ENCODE data around the gene SLC45A1. TPM values are rescaled to one million over a fixed set of nuclear protein-coding genes. Genes with fewer than 3 reads are reported as not detected.
A peak's percentile ranks its signal among the peaks of the same experiment; 100 is the strongest.

Gene SLC45A1
- total RNA-seq, 2 experiments from 2014 or later, result 0.88 to 0.98 TPM

DNA sequence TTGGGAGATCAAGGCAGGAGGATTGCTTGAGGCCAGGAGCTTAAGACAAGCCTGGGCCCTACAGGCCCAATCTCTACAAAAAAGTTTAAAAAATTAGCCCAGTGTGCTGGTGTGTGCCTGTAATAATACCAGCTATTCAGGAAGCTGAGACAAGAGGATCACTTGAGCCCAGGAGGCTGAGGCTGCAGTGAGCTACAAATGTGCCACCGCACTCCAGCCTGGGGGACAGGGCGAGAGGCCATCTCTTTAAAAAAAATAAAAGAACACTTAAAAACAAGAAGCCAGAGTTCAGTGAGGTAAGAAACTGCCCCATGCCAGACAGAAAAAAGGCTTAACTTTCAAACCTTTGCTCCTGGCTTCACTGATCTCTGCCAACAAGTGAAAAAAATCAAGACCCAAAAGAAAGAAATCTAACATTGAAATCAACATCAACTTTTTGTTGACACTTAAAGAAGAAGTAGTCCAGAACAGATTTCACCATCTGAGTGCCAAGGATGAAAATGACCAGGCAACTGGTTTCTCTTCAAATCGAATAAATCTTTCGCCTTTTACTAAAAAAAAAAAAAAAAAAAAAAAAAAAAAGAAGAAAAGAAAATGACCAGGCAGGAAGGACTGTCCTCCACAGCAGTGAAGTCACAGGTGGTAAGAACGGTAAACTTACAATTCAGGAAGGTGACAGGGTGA lies 51.2 kb downstream of the SLC45A1 start:
- DNase-seq (no peak), ATAC-seq (ENCODE audit: poor library complexity) (no peak)
- Histone ChIP-seq H3K4me3 (ENCODE audit: low read length) (no peak overlapping the region), H3K4me1 (ENCODE audit: insufficient read depth, low read length) (peaks cover 38% of the 10 kb centered on the region), H3K27ac (ENCODE audit: low read depth in 1 of 2, low read length in 2 of 2) (no peak overlapping the region), H3K27me3 (ENCODE audit: control insufficient read depth in 1 of 2, insufficient read depth in 2 of 2, low read length in 2 of 2) (no peaks in the 10 kb centered on the region), H3K9me3 (ENCODE audit: control insufficient read depth in 1 of 2, insufficient read depth in 1 of 2, low read length in 2 of 2) (no peaks in the 10 kb centered on the region), H3K36me3 (ENCODE audit: insufficient read depth, low read length) (peaks cover 72% of the 10 kb centered on the region)
- Mint-ChIP-seq H3K9me3 (no peaks in the 10 kb centered on the region), H3K27me3 (no peaks in the 10 kb centered on the region), H3K27ac (peak overlapping the region; percentile 24), H3K4me1 (ENCODE audit: low read depth) (peaks cover 60% of the 10 kb centered on the region), H3K36me3 (ENCODE audit: low read depth) (peaks cover 76% of the 10 kb centered on the region), H3K4me3 (no peak overlapping the region)
- POLR2A ChIA-PET, result interaction anchor here (0.6 kb wide), 1 partner anchor 17 kb away, joined by 3 read pairs; no protein-coding TSS in a partner anchor
- intact Hi-C loops (cut with DNase I, micrococcal nuclease), result no loop called here
- CTCF ChIA-PET, result no interaction called here
- TF ChIP-seq, protein P1, sequence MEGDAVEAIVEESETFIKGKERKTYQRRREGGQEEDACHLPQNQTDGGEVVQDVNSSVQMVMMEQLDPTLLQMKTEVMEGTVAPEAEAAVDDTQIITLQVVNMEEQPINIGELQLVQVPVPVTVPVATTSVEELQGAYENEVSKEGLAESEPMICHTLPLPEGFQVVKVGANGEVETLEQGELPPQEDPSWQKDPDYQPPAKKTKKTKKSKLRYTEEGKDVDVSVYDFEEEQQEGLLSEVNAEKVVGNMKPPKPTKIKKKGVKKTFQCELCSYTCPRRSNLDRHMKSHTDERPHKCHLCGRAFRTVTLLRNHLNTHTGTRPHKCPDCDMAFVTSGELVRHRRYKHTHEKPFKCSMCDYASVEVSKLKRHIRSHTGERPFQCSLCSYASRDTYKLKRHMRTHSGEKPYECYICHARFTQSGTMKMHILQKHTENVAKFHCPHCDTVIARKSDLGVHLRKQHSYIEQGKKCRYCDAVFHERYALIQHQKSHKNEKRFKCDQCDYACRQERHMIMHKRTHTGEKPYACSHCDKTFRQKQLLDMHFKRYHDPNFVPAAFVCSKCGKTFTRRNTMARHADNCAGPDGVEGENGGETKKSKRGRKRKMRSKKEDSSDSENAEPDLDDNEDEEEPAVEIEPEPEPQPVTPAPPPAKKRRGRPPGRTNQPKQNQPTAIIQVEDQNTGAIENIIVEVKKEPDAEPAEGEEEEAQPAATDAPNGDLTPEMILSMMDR (IDR thresholded peaks at IDR 0.05), result no peak

DNA sequence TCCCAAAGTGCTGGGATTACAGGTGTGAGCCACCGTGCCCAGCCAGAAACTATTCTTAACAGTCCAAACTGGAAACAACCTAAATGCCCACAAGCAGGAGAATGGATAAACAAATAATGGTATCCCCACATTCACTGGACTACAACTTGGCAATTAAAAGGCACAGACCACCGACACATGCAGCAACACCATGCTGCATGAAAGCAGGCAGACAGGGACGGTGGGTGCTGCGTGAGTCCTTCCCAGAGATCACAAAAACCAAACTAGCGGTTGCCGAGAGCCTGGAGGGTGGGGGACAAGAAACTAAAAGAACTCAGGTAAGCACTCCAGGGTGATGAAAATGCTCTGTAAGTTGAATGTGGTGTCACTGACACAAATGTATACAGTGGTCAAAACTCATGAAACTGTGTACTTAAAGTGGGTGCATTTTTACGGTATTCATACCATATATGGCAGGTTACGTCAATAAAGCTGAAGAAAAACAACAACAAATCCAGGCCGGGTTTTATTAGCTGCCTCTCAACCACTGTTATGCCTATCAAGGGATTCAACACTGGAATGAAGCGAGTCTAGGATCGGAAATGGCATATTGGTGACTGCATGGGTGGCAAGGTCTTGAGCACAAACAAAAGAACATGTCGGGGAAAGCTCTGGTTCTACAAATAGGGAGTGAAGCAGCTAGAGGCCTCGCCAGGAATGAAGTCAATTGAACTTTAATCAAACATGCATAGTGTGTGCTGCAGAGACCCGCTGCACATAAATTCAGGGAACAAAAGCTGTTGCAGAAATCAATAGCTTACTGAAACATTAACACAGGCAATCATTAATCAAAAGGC lies 52.4 kb downstream of the SLC45A1 start:
- H3K4me1 Mint-ChIP-seq (ENCODE audit: low read depth), result peaks cover 69% of the 10 kb centered on the region
- no peak overlapping the region for H3K27ac ChIP-seq (ENCODE audit: low read depth in 1 of 2, low read length in 2 of 2)
- CTCF ChIA-PET, result interaction anchor here (0.8 kb wide), 1 partner anchor 39 kb away, joined by 3 read pairs; no protein-coding TSS in a partner anchor
- peaks cover 45% of the 10 kb centered on the region for H3K4me1 ChIP-seq (ENCODE audit: insufficient read depth, low read length)
- H3K27me3 ChIP-seq (ENCODE audit: control insufficient read depth in 1 of 2, insufficient read depth in 2 of 2, low read length in 2 of 2), result no peaks in the 10 kb centered on the region
- H3K27me3 Mint-ChIP-seq, result no peaks in the 10 kb centered on the region
- H3K9me3 ChIP-seq (ENCODE audit: control insufficient read depth in 1 of 2, insufficient read depth in 1 of 2, low read length in 2 of 2), result no peaks in the 10 kb centered on the region
- DNase-seq (no peak), ATAC-seq (ENCODE audit: poor library complexity) (no peak)
- peaks cover 73% of the 10 kb centered on the region for H3K36me3 Mint-ChIP-seq (ENCODE audit: low read depth)
- intact Hi-C loops (cut with DNase I, micrococcal nuclease), result no loop called here
- peak overlapping the region; percentile 47 for H3K27ac Mint-ChIP-seq
- no peak overlapping the region for H3K4me3 ChIP-seq (ENCODE audit: low read length)
- H3K36me3 ChIP-seq (ENCODE audit: insufficient read depth, low read length), result peaks cover 61% of the 10 kb centered on the region
- TF ChIP-seq, protein P1 (IDR thresholded peaks at IDR 0.05), result no peak
- no peak overlapping the region for H3K4me3 Mint-ChIP-seq
- POLR2A ChIA-PET, result no interaction called here
- H3K9me3 Mint-ChIP-seq, result no peaks in the 10 kb centered on the region

DNA sequence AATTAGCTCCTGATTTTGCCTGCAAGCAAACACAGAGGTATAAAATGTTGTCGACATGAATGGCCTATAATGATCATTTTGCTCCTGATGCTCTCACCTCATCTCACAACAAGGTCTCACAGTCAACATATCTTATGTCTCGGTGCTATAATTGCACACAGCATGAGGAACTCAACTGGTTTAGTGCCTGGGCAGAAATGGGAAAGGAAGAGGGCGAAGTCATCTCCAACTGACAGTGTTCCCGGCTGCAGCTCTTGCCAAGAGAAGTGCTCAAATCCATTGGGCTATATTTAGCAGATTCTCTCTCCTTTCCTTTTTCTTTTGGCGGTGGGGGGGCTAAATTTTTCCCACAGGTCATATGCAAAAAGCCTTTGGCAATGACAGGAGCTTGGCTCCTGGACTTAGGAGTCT lies 53.0 kb downstream of the SLC45A1 start:
- no peak for ATAC-seq (ENCODE audit: poor library complexity)
- Histone ChIP-seq H3K27ac (ENCODE audit: low read depth in 1 of 2, low read length in 2 of 2) (no peak overlapping the region), H3K27me3 (ENCODE audit: control insufficient read depth in 1 of 2, insufficient read depth in 2 of 2, low read length in 2 of 2) (no peaks in the 10 kb centered on the region), H3K36me3 (ENCODE audit: insufficient read depth, low read length) (peaks cover 56% of the 10 kb centered on the region), H3K4me3 (ENCODE audit: low read length) (no peak overlapping the region), H3K9me3 (ENCODE audit: control insufficient read depth in 1 of 2, insufficient read depth in 1 of 2, low read length in 2 of 2) (no peaks in the 10 kb centered on the region), H3K4me1 (ENCODE audit: insufficient read depth, low read length) (peaks cover 45% of the 10 kb centered on the region)
- Mint-ChIP-seq H3K36me3 (ENCODE audit: low read depth) (peaks cover 66% of the 10 kb centered on the region), H3K4me1 (ENCODE audit: low read depth) (peaks cover 71% of the 10 kb centered on the region), H3K27me3 (no peaks in the 10 kb centered on the region), H3K9me3 (no peaks in the 10 kb centered on the region), H3K4me3 (no peak overlapping the region), H3K27ac (peak overlapping the region; percentile 47)
- CTCF ChIA-PET, result interaction anchor here (0.6 to 0.8 kb wide), 2 partner anchors 39 to 57 kb away, joined by 3 read pairs; no protein-coding TSS in a partner anchor
- intact Hi-C loops (cut with DNase I, micrococcal nuclease), result no loop called here
- DNase-seq, result no peak
- POLR2A ChIA-PET, result no interaction called here
- TF ChIP-seq, protein P1 (IDR thresholded peaks at IDR 0.05), result no peak
